KMS-11 (cell line): Measurements from ENCODE around the gene ASB2.

Source experiments
- H2AFZ ChIP-seq: fragments of 200-600 bp; sonication (generic); 2 replicates; pipeline ENCODE4 v1.6.1; 2016; ENCODE audit warnings: antibody characterized with exemption, mixed run types, low read depth
- H3K27ac ChIP-seq: fragments of 200-600 bp; sonication (generic); 2 replicates; pipeline ENCODE4 v1.6.1; 2016; ENCODE audit warnings: mild to moderate bottlenecking, mixed run types
- H3K27me3 ChIP-seq: fragments of 200-600 bp; sonication (generic); 2 replicates; pipeline ENCODE4 v1.6.1; 2017; ENCODE audit warnings: mild to moderate bottlenecking, low read depth, mixed run types, moderate library complexity; ENCODE audit not compliant: insufficient read depth
- H3K36me3 ChIP-seq: fragments of 200-600 bp; sonication (generic); 2 replicates; pipeline ENCODE4 v1.6.1; 2017; ENCODE audit warnings: mild to moderate bottlenecking, mixed run types; ENCODE audit not compliant: insufficient read depth
- H3K4me1 ChIP-seq: fragments of 200-600 bp; sonication (generic); 2 replicates; pipeline ENCODE4 v1.6.1; 2016; ENCODE audit warnings: mild to moderate bottlenecking, low read depth, mixed run types; ENCODE audit not compliant: poor library complexity, severe bottlenecking
- H3K4me2 ChIP-seq: fragments of 200-600 bp; sonication (generic); 2 replicates; pipeline ENCODE4 v1.7.0; 2016; ENCODE audit warnings: mild to moderate bottlenecking, mixed run types
- H3K4me3 ChIP-seq: fragments of 200-600 bp; sonication (generic); IDR thresholded peaks from 2 replicates; pipeline ENCODE4 v1.6.1; 2017; ENCODE audit warnings: low read depth, low read length, mixed read lengths; ENCODE audit not compliant: insufficient read depth
- H3K79me2 ChIP-seq: fragments of 200-600 bp; sonication (generic); 2 replicates; pipeline ENCODE4 v1.6.1; 2016; ENCODE audit warnings: low read depth, mixed run types; ENCODE audit not compliant: insufficient read depth
- H3K9ac ChIP-seq: fragments of 200-600 bp; sonication (generic); 2 replicates; pipeline ENCODE4 v1.6.1; 2016; ENCODE audit warnings: mild to moderate bottlenecking, mixed run types
- H4K20me1 ChIP-seq: fragments of 200-600 bp; sonication (generic); 2 replicates; pipeline ENCODE4 v1.6.1; 2016; ENCODE audit warnings: mild to moderate bottlenecking, mixed run types; ENCODE audit not compliant: insufficient read depth
- CTCF ChIP-seq: fragments of 200-600 bp; sonication (generic); conservative IDR thresholded peaks from 2 replicates; pipeline ENCODE4 v1.6.1; 2017; ENCODE audit warnings: low read depth, mild to moderate bottlenecking, antibody characterized with exemption, low read length, moderate library complexity, mixed read lengths

ASB2 gene

DNA sequence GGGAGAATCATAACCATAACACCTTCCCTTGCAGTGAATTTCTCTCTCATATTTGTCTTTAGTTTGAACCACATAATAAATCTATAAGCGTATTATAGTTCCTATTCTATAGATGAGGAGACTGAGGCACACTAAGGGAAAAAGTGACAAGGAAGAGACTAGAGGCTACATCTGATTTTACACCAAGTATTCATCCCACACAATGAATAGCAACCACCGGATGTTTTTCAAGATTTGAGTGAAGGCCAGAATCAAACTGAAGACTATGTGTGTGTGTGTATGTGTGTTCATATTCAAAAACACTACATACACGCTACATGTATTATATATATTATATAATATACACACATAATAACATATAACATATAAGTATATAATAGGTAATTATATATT is 4.7 kb downstream of the ASB2 start:
- H3K4me2 ChIP-seq = peak overlapping the region; percentile 70
- no peak overlapping the region for H2AFZ ChIP-seq
- peaks cover 95% of the 10 kb centered on the region for H3K4me1 ChIP-seq
- no peak overlapping the region for H3K4me3 ChIP-seq
- H3K27me3 ChIP-seq = no peaks in the 10 kb centered on the region
- no peak for TF ChIP-seq CTCF
- no peaks in the 10 kb centered on the region for H3K36me3 ChIP-seq
- no peaks in the 10 kb centered on the region for H4K20me1 ChIP-seq
- H3K27ac ChIP-seq = peak overlapping the region; percentile 37
- H3K9ac ChIP-seq = no peak overlapping the region; the same call in 1 of the 2 replicates
- H3K79me2 ChIP-seq = no peaks in the 10 kb centered on the region

- 0 out of 2 replicates have a peak, but pooled peaks have one; percentile 13 for TF ChIP-seq CTCF
- H3K9ac ChIP-seq = peak overlapping the region; percentile 14; the same call in 1 of the 2 replicates
- no peaks in the 10 kb centered on the region for H4K20me1 ChIP-seq
- H3K79me2 ChIP-seq = no peaks in the 10 kb centered on the region
- peak overlapping the region; percentile 32; the same call in 1 of the 2 replicates for H2AFZ ChIP-seq
- peak overlapping the region; percentile 70 for H3K4me2 ChIP-seq
- H3K36me3 ChIP-seq = no peaks in the 10 kb centered on the region
- no peaks in the 10 kb centered on the region for H3K27me3 ChIP-seq
- H3K27ac ChIP-seq = peak overlapping the region; percentile 37
- H3K4me1 ChIP-seq = peaks cover 95% of the 10 kb centered on the region
- no peak overlapping the region for H3K4me3 ChIP-seq
Measured at GRCh38 chr14:93970965-93971634, 5.3 kb downstream of the ASB2 start.

DNA sequence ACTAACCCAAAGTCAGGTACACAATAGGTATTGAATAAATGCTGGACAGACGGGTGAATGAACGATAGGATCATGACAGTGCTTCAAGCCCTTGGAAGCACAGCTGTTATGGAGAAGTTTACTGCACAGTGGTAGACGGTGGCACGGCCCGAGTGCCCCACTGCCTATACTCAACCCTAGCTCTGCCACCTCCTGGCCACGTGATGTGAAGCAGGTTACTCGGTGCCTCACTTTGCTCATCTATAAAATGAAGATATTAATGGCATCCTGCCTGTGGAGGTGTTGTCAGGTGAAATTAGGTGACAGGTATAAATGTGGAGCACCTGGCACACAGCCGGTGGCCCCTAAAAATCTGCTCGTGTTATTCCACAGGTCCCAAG is 5.8 kb downstream of the ASB2 start:
- Histone ChIP-seq H2AFZ (peak overlapping the region; percentile 32; the same call in 1 of the 2 replicates), H3K4me1 (peaks cover 93% of the 10 kb centered on the region), H3K9ac (0 out of 2 replicates have a peak overlapping the region, but pooled peaks have one; percentile 14), H4K20me1 (no peaks in the 10 kb centered on the region), H3K4me2 (peak overlapping the region; percentile 70), H3K27me3 (no peaks in the 10 kb centered on the region), H3K4me3 (no peak overlapping the region), H3K36me3 (no peaks in the 10 kb centered on the region), H3K27ac (peak overlapping the region; percentile 37; the same call in 1 of the 2 replicates), H3K79me2 (no peaks in the 10 kb centered on the region)
- peak; percentile 34; the same call in 1 of the 2 replicates for TF ChIP-seq CTCF

DNA sequence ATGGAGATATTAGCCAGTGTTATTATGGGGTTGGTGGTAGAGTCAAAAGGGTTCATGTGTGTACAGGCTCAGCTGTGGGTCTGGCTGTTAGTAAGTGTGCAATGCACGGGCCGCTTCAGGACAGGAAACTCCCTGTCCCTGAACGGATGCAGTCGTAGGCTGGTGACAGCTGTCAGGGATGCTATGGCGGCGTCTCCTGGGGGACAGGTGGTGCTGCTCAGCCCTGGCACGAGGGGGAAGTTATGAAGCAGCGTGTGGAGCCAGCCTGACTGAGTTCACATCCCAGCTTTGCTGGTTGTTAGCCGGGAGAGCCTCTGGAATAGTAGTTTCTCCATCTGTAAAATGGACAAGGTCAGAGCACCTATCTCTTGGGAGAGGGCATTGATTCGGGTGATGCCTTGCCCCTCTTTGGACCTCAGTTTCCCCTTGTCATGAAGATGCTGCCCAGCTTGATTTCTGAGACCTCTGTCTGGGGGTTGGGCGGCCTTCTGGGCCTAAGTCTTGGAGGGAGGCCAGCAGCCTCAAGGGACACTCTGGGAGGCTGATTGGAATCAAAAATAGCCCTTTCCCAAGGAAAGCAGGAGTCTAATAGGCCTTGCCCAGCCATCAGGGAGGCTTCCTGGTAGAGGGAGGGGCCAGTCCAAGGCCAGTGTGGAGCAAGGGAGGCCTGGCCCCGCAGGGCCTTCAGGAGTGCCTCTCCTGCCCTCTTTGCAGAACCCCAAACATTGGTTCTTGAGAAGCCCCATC is 7.1 kb downstream of the ASB2 start:
- H3K27ac ChIP-seq = no peak overlapping the region
- no peak overlapping the region for H3K4me2 ChIP-seq
- peaks cover 90% of the 10 kb centered on the region for H3K4me1 ChIP-seq
- H3K79me2 ChIP-seq = no peaks in the 10 kb centered on the region
- no peak for TF ChIP-seq CTCF
- H2AFZ ChIP-seq = no peak overlapping the region
- H4K20me1 ChIP-seq = no peaks in the 10 kb centered on the region
- no peaks in the 10 kb centered on the region for H3K27me3 ChIP-seq
- H3K9ac ChIP-seq = no peak overlapping the region
- H3K36me3 ChIP-seq = no peaks in the 10 kb centered on the region
- H3K4me3 ChIP-seq = no peak overlapping the region
